C4-2B (cell line): ENCODE measurements around the gene GOSR2.

Experiments used
- CTCF ChIP-seq: fragments of 450-650 bp; conservative IDR thresholded peaks from 2 replicates; pipeline ENCODE4 v1.5.1; 2017; ENCODE audit warnings: mild to moderate bottlenecking
- ZFX ChIP-seq: fragments of 450-650 bp; IDR thresholded peaks from 2 replicates; pipeline ENCODE4 v1.6.1; 2017

DNA sequence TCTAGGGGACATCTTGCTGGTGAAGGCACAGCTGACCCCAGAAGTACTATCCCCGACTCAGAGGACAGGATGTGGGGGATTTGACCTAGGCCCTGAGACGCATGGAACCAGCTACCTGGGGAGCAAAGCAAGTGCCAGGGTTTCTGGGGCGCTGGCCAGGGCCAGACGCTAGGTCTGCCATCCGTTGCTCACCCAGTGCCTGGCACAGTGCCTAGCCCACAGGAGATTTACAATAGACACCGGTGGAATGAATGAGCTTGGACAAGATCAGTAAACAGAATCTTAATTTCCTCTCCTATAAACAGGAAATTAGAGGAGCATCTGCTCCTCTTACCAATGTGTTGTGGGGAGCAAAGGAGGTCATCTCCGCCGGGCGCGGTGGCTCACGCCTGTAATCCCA lies 51.1 kb downstream of the GOSR2 start:
- TF ChIP-seq CTCF (no peak), ZFX (no peak)
